Esophagus squamous epithelium (tissue), 4 donors: ENCODE data around the gene ZSWIM8.

ENCODE experiments used
- CTCF ChIP-seq, 6 experiments: fragments of 450-650 bp in 4 of 6; fragments of 200-600 bp in 2 of 6; sonication (generic) in 2 of 6; IDR thresholded peaks; one replicate each; pipeline ENCODE4 v1.5.1; 2016 to 2019; ENCODE audit warnings: antibody characterized with exemption in 6 of 6, mild to moderate bottlenecking in 4 of 6, moderate library complexity in 4 of 6
- POLR2A ChIP-seq, 4 donors: fragments of 450-650 bp; IDR thresholded peaks; one replicate each; pipeline ENCODE4 v1.6.1; 2017; ENCODE audit warnings: antibody characterized with exemption in 4 of 4, mild to moderate bottlenecking in 4 of 4, moderate library complexity in 3 of 4

GRCh38 chr10:73743327-73743904 is 42.0 kb upstream of the ZSWIM8 start:
- TF ChIP-seq CTCF (IDR thresholded peaks at IDR 0.05): no peak
- no peak for TF ChIP-seq POLR2A (IDR thresholded peaks at IDR 0.05)
